Motor neuron (in vitro differentiated cells): ENCODE results near the gene ACSL4. TPM values are rescaled to one million over a fixed set of nuclear protein-coding genes. Genes with fewer than 3 reads are reported as not detected.
"Not testable (repeated sequence)": the region's sequence is repeated elsewhere in the genome, so short reads cannot be mapped to it uniquely, and the experiment has no call there.

ENCODE experiments used
- ATAC-seq, 8 experiments: fragments of 200-7000 bp; cut with Tn5 transposase; replicated peaks in 6 of 8; 2 replicates each; pipeline ENCODE4 v1.8.0; 2021; ENCODE audit warnings: mild to moderate bottlenecking in 8 of 8, moderate library complexity in 8 of 8
- H3K27ac ChIP-seq, 2 donors: fragments of 250-450 bp; sonication (Bioruptor Pico); 2 replicates each; pipeline ENCODE4 v1.9.0; 2021; ENCODE audit warnings: antibody characterized with exemption in 2 of 2, mild to moderate bottlenecking in 2 of 2, moderate library complexity in 1 of 2
- H3K4me1 ChIP-seq, 2 donors: fragments of 250-450 bp; sonication (Bioruptor Pico); replicated peaks in 1 of 2; 2 replicates each; pipeline ENCODE4 v1.6.1; 2021; ENCODE audit warnings: antibody characterized with exemption in 2 of 2, mild to moderate bottlenecking in 2 of 2, moderate library complexity in 1 of 2
- H3K4me3 ChIP-seq, 5 donors: fragments of 250-450 bp; sonication (Bioruptor Pico); 2 replicates each; pipeline ENCODE4 v1.9.0; 2021; ENCODE audit warnings: antibody characterized with exemption in 5 of 5, mild to moderate bottlenecking in 5 of 5, moderate library complexity in 4 of 5
- WGBS, 10 experiments: fragments of 450-650 bp; shearing (Covaris generic); methylation state at CpG; one replicate each; pipeline ENCODE4 v1.0.0; 2022; 5-methylcytosine and 5-hydroxymethylcytosine counted together
- in situ Hi-C, 9 experiments: fragments of 400-800 bp; cut with MboI; loops; one replicate each; pipeline ENCODE4 v1.15.0; 2021; ENCODE audit warnings: low sequenced_read_pairs in 9 of 9, low pct_unique_long_range_greater_than_20kb in 2 of 9; ENCODE audit not compliant: unreplicated experiment in 9 of 9
- total RNA-seq, 8 experiments: library from RNA; unstranded; fragments of 300-600 nt; gene quantifications; 2 replicates each; pipeline versions ENCODE4 v1.2.3 to v1.2.4, GENCODE V29; 2022

Gene ACSL4
- total RNA-seq, 8 experiments from 2014 or later = 27.3 to 71.2 (median 54.0) TPM

GRCh38 chrX:109687903-109688302, 45.2 kb downstream of the ACSL4 start:
- H3K4me1 ChIP-seq = no peaks in the 10 kb centered on the region
- H3K27ac ChIP-seq = no peak overlapping the region
- 80 to 100% methylated on average over 1 of the region's 1 CpG; no CpG with 5 or more reads in 8 of the 10 experiments for WGBS, 10 experiments
- in situ Hi-C loops = no loop called here
- ATAC-seq = no peak
- H3K4me3 ChIP-seq = no peak overlapping the region

GRCh38 chrX:109685656-109686078, 47.4 kb downstream of the ACSL4 start:
- Histone ChIP-seq H3K4me3 (no peak overlapping the region), H3K4me1 (no peaks in the 10 kb centered on the region), H3K27ac (no peak overlapping the region)
- ATAC-seq = no peak
- WGBS, 10 experiments = 50 to 100% (median 57%) methylated on average over 1 to 2 of the region's 2 CpGs; no CpG with 5 or more reads in 7 of the 10 experiments
- in situ Hi-C loops = no loop called here

- peak in 1 of 8 experiments; percentile 25 for ATAC-seq
- Histone ChIP-seq H3K4me3 (no peak overlapping the region), H3K27ac (no peak overlapping the region), H3K4me1 (no peaks in the 10 kb centered on the region)
- in situ Hi-C loops = no loop called here
- WGBS, 10 experiments = 22 to 78% methylated on average over 1 of the region's 1 CpG; no CpG with 5 or more reads in 8 of the 10 experiments
Observed at GRCh38 chrX:109684136-109684535, 48.9 kb downstream of the ACSL4 start.

GRCh38 chrX:109681475-109682081, 51.5 kb downstream of the ACSL4 start:
- no peak overlapping the region for H3K27ac ChIP-seq
- H3K4me3 ChIP-seq = no peak overlapping the region
- in situ Hi-C loops = no loop called here
- H3K4me1 ChIP-seq = no peaks in the 10 kb centered on the region
- no peak for ATAC-seq
- 18 to 100% (median 86%) methylated on average over 1 to 2 of the region's 2 CpGs; no CpG with 5 or more reads in 2 of the 10 experiments for WGBS, 10 experiments

GRCh38 chrX:109679820-109680219, 53.2 kb downstream of the ACSL4 start:
- in situ Hi-C loops = no loop called here
- ATAC-seq = no peak

GRCh38 chrX:109672239-109672638, 60.8 kb downstream of the ACSL4 start:
- no peaks in the 10 kb centered on the region for H3K4me1 ChIP-seq
- ATAC-seq = no peak
- in situ Hi-C loops = no loop called here

More at GRCh38 chrX:109679820-109680219, 53.2 kb downstream of the ACSL4 start:
- Histone ChIP-seq H3K27ac (no peak overlapping the region), H3K4me3 (no peak overlapping the region), H3K4me1 (no peaks in the 10 kb centered on the region)

GRCh38 chrX:109671170-109671569, 61.9 kb downstream of the ACSL4 start:
- H3K27ac ChIP-seq, ATAC-seq, H3K4me3 ChIP-seq, H3K4me1 ChIP-seq, in situ Hi-C loops: not testable (repeated sequence)
- no CpG with 5 or more reads among the region's 29 CpGs for WGBS, 10 experiments

More at GRCh38 chrX:109672239-109672638, 60.8 kb downstream of the ACSL4 start:
- no peak overlapping the region for H3K4me3 ChIP-seq
- H3K27ac ChIP-seq = no peak overlapping the region

- in situ Hi-C loops = no loop called here
- Histone ChIP-seq H3K27ac (no peak overlapping the region), H3K4me3 (no peak overlapping the region), H3K4me1 (no peaks in the 10 kb centered on the region)
- WGBS, 10 experiments = 77 to 100% (median 100%) methylated on average over 1 to 3 of the region's 5 CpGs; no CpG with 5 or more reads in 6 of the 10 experiments
- no peak for ATAC-seq
Observed at GRCh38 chrX:109667986-109668385, 65.1 kb downstream of the ACSL4 start.

GRCh38 chrX:109660435-109661143, 72.5 kb downstream of the ACSL4 start:
- peak in 3 of 8 experiments; percentile 63 to 79 (median 78) for ATAC-seq
- Histone ChIP-seq H3K27ac (no peak overlapping the region), H3K4me1 (no peaks in the 10 kb centered on the region), H3K4me3 (no peak overlapping the region)
- in situ Hi-C loops = no loop called here
- WGBS, 10 experiments = 0 to 100% (median 80%) methylated on average over 1 to 2 of the region's 2 CpGs; no CpG with 5 or more reads in 2 of the 10 experiments

GRCh38 chrX:109658391-109658790, 74.7 kb downstream of the ACSL4 start:
- in situ Hi-C loops = no loop called here
- WGBS, 10 experiments = 88 to 100% methylated on average over 1 of the region's 1 CpG; no CpG with 5 or more reads in 8 of the 10 experiments

GRCh38 chrX:109657364-109657763, 75.7 kb downstream of the ACSL4 start:
- WGBS, 10 experiments = no CpG with 5 or more reads among the region's 4 CpGs
- ATAC-seq, H3K27ac ChIP-seq, H3K4me1 ChIP-seq, in situ Hi-C loops, H3K4me3 ChIP-seq: not testable (repeated sequence)

More at GRCh38 chrX:109658391-109658790, 74.7 kb downstream of the ACSL4 start:
- no peaks in the 10 kb centered on the region for H3K4me1 ChIP-seq
- H3K27ac ChIP-seq = no peak overlapping the region
- ATAC-seq = no peak
- no peak overlapping the region for H3K4me3 ChIP-seq

- Histone ChIP-seq H3K4me1 (no peaks in the 10 kb centered on the region), H3K27ac (no peak overlapping the region), H3K4me3 (no peak overlapping the region)
- in situ Hi-C loops = no loop called here
- WGBS, 10 experiments = 20 to 100% (median 90%) methylated on average over 1 to 4 of the region's 4 CpGs; no CpG with 5 or more reads in 2 of the 10 experiments
- no peak for ATAC-seq
Observed at GRCh38 chrX:109656774-109657173, 76.3 kb downstream of the ACSL4 start.

GRCh38 chrX:109655502-109656201, 77.4 kb downstream of the ACSL4 start:
- Histone ChIP-seq H3K4me1 (no peaks in the 10 kb centered on the region), H3K4me3 (no peak overlapping the region), H3K27ac (no peak overlapping the region)
- WGBS, 10 experiments = 36 to 100% (median 88%) methylated on average over 1 to 3 of the region's 4 CpGs; no CpG with 5 or more reads in 4 of the 10 experiments
- in situ Hi-C loops = no loop called here
- ATAC-seq = peak in 3 of 8 experiments; percentile 73 to 92 (median 85)
